Measurements from ENCODE around the gene DNAJC27. TPM values are rescaled to one million over a fixed set of nuclear protein-coding genes. Genes with fewer than 3 reads are reported as not detected.

The DNAJC27 gene
- total RNA-seq, 2 experiments from 2014 or later, result 20.0 to 23.1 TPM

GRCh38 chr2:24969784-24970183, 2.0 kb downstream of the DNAJC27 start:
- H3K4me3 ChIP-seq (ENCODE audit: low read length), result no peak overlapping the region
- peak overlapping the region; percentile 25 for H3K4me3 Mint-ChIP-seq
- no peaks in the 10 kb centered on the region for H3K9me3 Mint-ChIP-seq
- no peaks in the 10 kb centered on the region for H3K27me3 ChIP-seq (ENCODE audit: control insufficient read depth in 1 of 2, insufficient read depth in 2 of 2, low read length in 2 of 2)
- H3K36me3 Mint-ChIP-seq (ENCODE audit: low read depth), result peaks cover 44% of the 10 kb centered on the region
- no peaks in the 10 kb centered on the region for H3K9me3 ChIP-seq (ENCODE audit: control insufficient read depth in 1 of 2, insufficient read depth in 1 of 2, low read length in 2 of 2)
- no peaks in the 10 kb centered on the region for H3K27me3 Mint-ChIP-seq
- DNase-seq, result no peak
- ChIA-PET CTCF (interaction anchor here (0.9 kb wide), 1 partner anchor 177 kb away, joined by 3 read pairs; the partner anchor contains the start of genes CENPO and PTRHD1), POLR2A (no interaction called here)
- no peak overlapping the region for H3K27ac Mint-ChIP-seq
- H3K4me1 ChIP-seq (ENCODE audit: insufficient read depth, low read length), result peaks cover 20% of the 10 kb centered on the region
- no peak for TF ChIP-seq CTCF (IDR thresholded peaks at IDR 0.05)
- no peak for ATAC-seq (ENCODE audit: poor library complexity)
- peaks cover 26% of the 10 kb centered on the region for H3K4me1 Mint-ChIP-seq (ENCODE audit: low read depth)
- peaks cover 16% of the 10 kb centered on the region for H3K36me3 ChIP-seq (ENCODE audit: insufficient read depth, low read length)
- no peak overlapping the region for H3K27ac ChIP-seq (ENCODE audit: low read depth in 1 of 2, low read length in 2 of 2)
- intact Hi-C loops (cut with DNase I, micrococcal nuclease), result loop anchor here (2.0 to 10.0 kb wide), 6 partner anchors 71 to 1068 kb away; partner anchors contain the start of genes DTNB (in 1 of the 2) and NCOA1 (in 1 of the 2)

- no peak overlapping the region for H3K4me3 ChIP-seq (ENCODE audit: low read length)
- ChIA-PET CTCF (no interaction called here), POLR2A (no interaction called here)
- no peaks in the 10 kb centered on the region for H3K27me3 Mint-ChIP-seq
- ATAC-seq (ENCODE audit: poor library complexity), result no peak
- no peaks in the 10 kb centered on the region for H3K4me1 ChIP-seq (ENCODE audit: insufficient read depth, low read length)
- intact Hi-C loops (cut with DNase I, micrococcal nuclease), result no loop called here
- peaks cover 26% of the 10 kb centered on the region for H3K4me1 Mint-ChIP-seq (ENCODE audit: low read depth)
- no peaks in the 10 kb centered on the region for H3K9me3 ChIP-seq (ENCODE audit: control insufficient read depth in 1 of 2, insufficient read depth in 1 of 2, low read length in 2 of 2)
- H3K36me3 Mint-ChIP-seq (ENCODE audit: low read depth), result peaks cover 95% of the 10 kb centered on the region
- DNase-seq, result no peak
- TF ChIP-seq CTCF (IDR thresholded peaks at IDR 0.05), result no peak
- peaks cover 75% of the 10 kb centered on the region for H3K36me3 ChIP-seq (ENCODE audit: insufficient read depth, low read length)
- H3K27me3 ChIP-seq (ENCODE audit: control insufficient read depth in 1 of 2, insufficient read depth in 2 of 2, low read length in 2 of 2), result no peaks in the 10 kb centered on the region
- H3K4me3 Mint-ChIP-seq, result no peak overlapping the region
- H3K27ac ChIP-seq (ENCODE audit: low read depth in 1 of 2, low read length in 2 of 2), result no peak overlapping the region
- no peaks in the 10 kb centered on the region for H3K9me3 Mint-ChIP-seq
- H3K27ac Mint-ChIP-seq, result no peak overlapping the region
Observed at GRCh38 chr2:24961903-24962302, 9.9 kb downstream of the DNAJC27 start.

- H3K27me3 ChIP-seq (ENCODE audit: control insufficient read depth in 1 of 2, insufficient read depth in 2 of 2, low read length in 2 of 2), result no peaks in the 10 kb centered on the region
- intact Hi-C loops (cut with DNase I, micrococcal nuclease), result no loop called here
- POLR2A ChIA-PET, result no interaction called here
- H3K27ac ChIP-seq (ENCODE audit: low read depth in 1 of 2, low read length in 2 of 2), result no peak overlapping the region
- Mint-ChIP-seq H3K36me3 (ENCODE audit: low read depth) (peaks cover 97% of the 10 kb centered on the region), H3K27ac (no peak overlapping the region), H3K9me3 (peaks cover 5% of the 10 kb centered on the region), H3K4me1 (ENCODE audit: low read depth) (peaks cover 25% of the 10 kb centered on the region), H3K27me3 (no peaks in the 10 kb centered on the region), H3K4me3 (no peak overlapping the region)
- H3K36me3 ChIP-seq (ENCODE audit: insufficient read depth, low read length), result peaks cover 84% of the 10 kb centered on the region
- DNase-seq (no peak), ATAC-seq (ENCODE audit: poor library complexity) (no peak)
- no peak overlapping the region for H3K4me3 ChIP-seq (ENCODE audit: low read length)
- no peak for TF ChIP-seq CTCF (IDR thresholded peaks at IDR 0.05)
- no peaks in the 10 kb centered on the region for H3K4me1 ChIP-seq (ENCODE audit: insufficient read depth, low read length)
- CTCF ChIA-PET, result no interaction called here
- H3K9me3 ChIP-seq (ENCODE audit: control insufficient read depth in 1 of 2, insufficient read depth in 1 of 2, low read length in 2 of 2), result peaks cover under 1 to 13% of the 10 kb centered on the region in 2 experiments
Observed at GRCh38 chr2:24959761-24960160, 12.0 kb downstream of the DNAJC27 start.
